H9 (cell line): Measurements from ENCODE around the gene EPHX1. TPM values are rescaled to one million over a fixed set of nuclear protein-coding genes. Genes with fewer than 3 reads are reported as not detected.
"Not testable (repeated sequence)": the region's sequence is repeated elsewhere in the genome, so short reads cannot be mapped to it uniquely, and the experiment has no call there.

ENCODE experiments used
- DNase-seq: peaks from one replicate; pipeline ENCODE4 v3.0.0-alpha.2; 2017
- H2AFZ ChIP-seq: one replicate; pipeline ENCODE4 v1.6.1; 2013; ENCODE audit warnings: mild to moderate bottlenecking, low read length, control low read depth, moderate library complexity
- H2AK5ac ChIP-seq: 2 replicates; pipeline ENCODE4 v1.6.1; 2013; ENCODE audit warnings: low read length, control low read depth, mixed read lengths; ENCODE audit not compliant: insufficient read length
- H2BK120ac ChIP-seq: one replicate; pipeline ENCODE4 v1.6.1; 2013; ENCODE audit warnings: low read depth, mild to moderate bottlenecking, low read length, control low read depth, inconsistent platforms; ENCODE audit not compliant: poor library complexity, severe bottlenecking
- H2BK12ac ChIP-seq: 2 replicates; pipeline ENCODE4 v1.6.1; 2013; ENCODE audit warnings: low read length, control low read depth, mixed read lengths, low read depth; ENCODE audit not compliant: insufficient read length
- H2BK15ac ChIP-seq: 2 replicates; pipeline ENCODE4 v1.6.1; 2013; ENCODE audit warnings: low read depth, low read length, control low read depth
- H2BK20ac ChIP-seq: one replicate; pipeline ENCODE4 v1.6.1; 2013; ENCODE audit warnings: low read depth, mild to moderate bottlenecking, low read length, control low read depth, inconsistent platforms; ENCODE audit not compliant: poor library complexity, severe bottlenecking
- H2BK5ac ChIP-seq: 2 replicates; pipeline ENCODE4 v1.6.1; 2013; ENCODE audit warnings: low read length, control low read depth, mixed read lengths; ENCODE audit not compliant: insufficient read length
- H3K14ac ChIP-seq: 2 replicates; pipeline ENCODE4 v1.6.1; 2013; ENCODE audit warnings: low read length, control low read depth; ENCODE audit not compliant: insufficient read depth
- H3K18ac ChIP-seq: 2 replicates; pipeline ENCODE4 v1.6.1; 2013; ENCODE audit warnings: low read depth, mild to moderate bottlenecking, mixed read lengths, low read length, control low read depth; ENCODE audit not compliant: insufficient read length
- H3K23ac ChIP-seq: 2 replicates; pipeline ENCODE4 v1.6.1; 2013; ENCODE audit warnings: low read length, control low read depth, mixed read lengths, low read depth; ENCODE audit not compliant: insufficient read length
- H3K23me2 ChIP-seq: 2 replicates; pipeline ENCODE4 v1.6.1; 2013; ENCODE audit warnings: low read depth, mild to moderate bottlenecking, mixed read lengths, low read length, control low read depth; ENCODE audit not compliant: insufficient read length, poor library complexity, severe bottlenecking
- H3K27ac ChIP-seq: 2 replicates; pipeline ENCODE4 v1.5.1; 2013; ENCODE audit warnings: low read length, control low read depth, mixed read lengths, low read depth; ENCODE audit not compliant: insufficient read length
- H3K27me3 ChIP-seq: 2 replicates; pipeline ENCODE4 v1.6.1; 2013; ENCODE audit warnings: low read length, control low read depth, inconsistent platforms; ENCODE audit not compliant: insufficient read depth
- H3K4ac ChIP-seq: 2 replicates; pipeline ENCODE4 v1.6.1; 2013; ENCODE audit warnings: low read depth, mild to moderate bottlenecking, control low read depth, inconsistent platforms, low read length, moderate library complexity
- H3K4me1 ChIP-seq: 2 replicates; pipeline ENCODE4 v1.6.1; 2013; ENCODE audit warnings: low read length, control low read depth, inconsistent platforms; ENCODE audit not compliant: insufficient read depth
- H3K4me2 ChIP-seq: 2 replicates; pipeline ENCODE4 v1.6.1; 2013; ENCODE audit warnings: low read length, control low read depth, mixed read lengths; ENCODE audit not compliant: insufficient read length, insufficient read depth
- H3K56ac ChIP-seq: 2 replicates; pipeline ENCODE4 v1.6.1; 2013; ENCODE audit warnings: low read depth, mild to moderate bottlenecking, mixed read lengths, low read length, control low read depth; ENCODE audit not compliant: insufficient read length
- H3K79me1 ChIP-seq: 2 replicates; pipeline ENCODE4 v1.6.1; 2013; ENCODE audit warnings: low read depth, mild to moderate bottlenecking, moderate library complexity, low read length, control low read depth, inconsistent platforms; ENCODE audit not compliant: insufficient read depth, poor library complexity, severe bottlenecking
- H3K79me2 ChIP-seq: 2 replicates; pipeline ENCODE4 v1.6.1; 2013; ENCODE audit warnings: low read length, control low read depth, inconsistent platforms; ENCODE audit not compliant: insufficient read depth
- H3K9ac ChIP-seq: 2 replicates; pipeline ENCODE4 v1.6.1; 2013; ENCODE audit warnings: low read length, control low read depth, mixed read lengths; ENCODE audit not compliant: insufficient read length; ENCODE audit errors: extremely low read depth
- H3K9me3 ChIP-seq: one replicate; pipeline ENCODE4 v1.6.1; 2013; ENCODE audit warnings: low read depth, low read length, inconsistent platforms; ENCODE audit not compliant: control insufficient read depth
- H3T11ph ChIP-seq: one replicate; pipeline ENCODE4 v1.6.1; 2013; ENCODE audit warnings: mild to moderate bottlenecking, low read length, control low read depth, inconsistent platforms
- H4K20me1 ChIP-seq: one replicate; pipeline ENCODE4 v1.6.1; 2013; ENCODE audit not compliant: control insufficient read depth, insufficient read length, insufficient read depth
- H4K5ac ChIP-seq: 2 replicates; pipeline ENCODE4 v1.6.1; 2013; ENCODE audit warnings: low read depth, mild to moderate bottlenecking, mixed read lengths, low read length, control low read depth; ENCODE audit not compliant: insufficient read length
- H4K8ac ChIP-seq: replicated peaks from 2 replicates; pipeline ENCODE4 v1.6.1; 2013; ENCODE audit warnings: low read length, control low read depth, mixed read lengths, low read depth; ENCODE audit not compliant: insufficient read length
- H4K91ac ChIP-seq: 2 replicates; pipeline ENCODE4 v1.6.1; 2013; ENCODE audit warnings: low read depth, mild to moderate bottlenecking, moderate library complexity, mixed read lengths, low read length, control low read depth; ENCODE audit not compliant: insufficient read length
- H3K27ac Mint-ChIP-seq, 3 experiments: 2 replicates in 2 of 3; 3 replicates in 1 of 3; pipeline ENCODE4 v1.8.0; 2020 to 2021; ENCODE audit warnings: mixed read lengths in 3 of 3, mild to moderate bottlenecking in 1 of 3, moderate library complexity in 1 of 3
- H3K27me3 Mint-ChIP-seq: 2 replicates; pipeline ENCODE4 v1.8.0; 2021; ENCODE audit warnings: low read depth, mild to moderate bottlenecking, moderate library complexity, mixed read lengths
- H3K36me3 Mint-ChIP-seq, 3 experiments: 2 replicates in 2 of 3; 3 replicates in 1 of 3; pipeline ENCODE4 v1.8.0; 2020 to 2021; ENCODE audit warnings: low read depth in 3 of 3, mixed read lengths in 3 of 3; ENCODE audit not compliant: insufficient read depth in 1 of 3
- H3K4me1 Mint-ChIP-seq, 2 experiments: 2 replicates each; pipeline ENCODE4 v1.8.0; 2020; ENCODE audit warnings: mixed read lengths in 2 of 2
- H3K4me3 Mint-ChIP-seq, 2 experiments: 2 replicates in 1 of 2; 3 replicates in 1 of 2; pipeline ENCODE4 v1.8.0; 2020 to 2021; ENCODE audit warnings: mild to moderate bottlenecking in 2 of 2, mixed read lengths in 2 of 2, moderate library complexity in 1 of 2
- H3K9me3 Mint-ChIP-seq, 2 experiments: 2 replicates in 1 of 2; 3 replicates in 1 of 2; pipeline ENCODE4 v1.8.0; 2020; ENCODE audit warnings: mild to moderate bottlenecking in 2 of 2, mixed read lengths in 2 of 2, moderate library complexity in 1 of 2
- WGBS: extraction: QIAGEN DNeasy Blood & Tissue Kit; methylation state at CpG from one replicate; pipeline ENCODE4 v1.1.7; 2013; ENCODE audit warnings: missing lambda C conversion rate, low lambda C conversion rate, mixed read lengths; ENCODE audit not compliant: insufficient read length; ENCODE audit errors: extremely low coverage; 5-methylcytosine and 5-hydroxymethylcytosine counted together
- total RNA-seq: library from RNA; stranded (reverse); gene quantifications from 2 replicates; pipeline ENCODE4 v1.2.1, GENCODE V29; 2021
- TF ChIP-seq, protein P1 (sequence below): fragments of 200-600 bp; sonication (generic); conservative IDR thresholded peaks from 3 replicates; pipeline ENCODE4 v1.8.0; 2021; ENCODE audit warnings: antibody characterized with exemption, mild to moderate bottlenecking

Gene EPHX1
- total RNA-seq, 1 experiment from 2014 or later, result 40.6 TPM

DNA sequence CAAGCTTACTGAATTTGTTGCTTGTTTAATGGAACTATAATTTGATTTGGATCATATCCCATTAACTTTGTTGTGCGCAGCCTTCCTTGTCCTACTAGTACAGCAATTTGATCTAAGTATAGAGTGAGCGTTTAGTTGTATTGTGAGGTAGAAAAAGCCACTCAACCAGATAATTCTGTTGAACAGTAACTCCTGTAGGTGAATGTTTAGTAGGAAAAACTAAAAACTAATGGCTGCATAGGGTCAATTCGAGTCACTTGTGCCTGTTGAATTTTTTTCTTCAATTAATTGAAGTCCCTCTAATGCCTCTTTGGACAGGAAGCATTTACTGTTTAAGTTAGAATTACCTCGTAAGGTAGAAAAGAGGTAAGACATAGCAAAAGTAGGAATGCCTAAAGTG lies 15.0 kb upstream of the EPHX1 start:
- H3K9me3 ChIP-seq, result peaks cover 15% of the 10 kb centered on the region
- H3K14ac ChIP-seq, result no peak overlapping the region
- H4K5ac ChIP-seq, result no peak overlapping the region
- Mint-ChIP-seq H3K36me3 (peaks cover 65 to 74% (median 70%) of the 10 kb centered on the region in 3 experiments), H3K27me3 (no peaks in the 10 kb centered on the region; the same call in none of the 2 replicates), H3K4me1 (no peaks in the 10 kb centered on the region), H3K4me3 (no peak overlapping the region), H3K27ac (no peak overlapping the region), H3K9me3 (peaks cover 47 to 48% of the 10 kb centered on the region in 2 experiments)
- H3K79me1 ChIP-seq, result no peaks in the 10 kb centered on the region
- H2AFZ ChIP-seq, result no peak overlapping the region
- no peak overlapping the region for H2BK12ac ChIP-seq
- no peak overlapping the region for H3K27ac ChIP-seq
- H3K79me2 ChIP-seq, result no peaks in the 10 kb centered on the region
- no peaks in the 10 kb centered on the region for H4K20me1 ChIP-seq
- no peak overlapping the region for H3K4ac ChIP-seq
- no peaks in the 10 kb centered on the region for H3K4me1 ChIP-seq
- no peak overlapping the region for H2BK15ac ChIP-seq
- no CpG with 5 or more reads among the region's 4 CpGs for WGBS
- H3K9ac ChIP-seq, result no peak overlapping the region
- no peak overlapping the region for H4K91ac ChIP-seq
- DNase-seq, result no peak
- H3K23ac ChIP-seq, result no peak overlapping the region
- no peak overlapping the region for H3K56ac ChIP-seq
- no peak overlapping the region for H3K4me2 ChIP-seq
- no peak overlapping the region for H3K18ac ChIP-seq
- H2AK5ac ChIP-seq, result no peak overlapping the region
- H4K8ac ChIP-seq, result no peak overlapping the region
- H3T11ph ChIP-seq, result no peak overlapping the region
- no peak overlapping the region for H2BK20ac ChIP-seq
- TF ChIP-seq, protein P1, sequence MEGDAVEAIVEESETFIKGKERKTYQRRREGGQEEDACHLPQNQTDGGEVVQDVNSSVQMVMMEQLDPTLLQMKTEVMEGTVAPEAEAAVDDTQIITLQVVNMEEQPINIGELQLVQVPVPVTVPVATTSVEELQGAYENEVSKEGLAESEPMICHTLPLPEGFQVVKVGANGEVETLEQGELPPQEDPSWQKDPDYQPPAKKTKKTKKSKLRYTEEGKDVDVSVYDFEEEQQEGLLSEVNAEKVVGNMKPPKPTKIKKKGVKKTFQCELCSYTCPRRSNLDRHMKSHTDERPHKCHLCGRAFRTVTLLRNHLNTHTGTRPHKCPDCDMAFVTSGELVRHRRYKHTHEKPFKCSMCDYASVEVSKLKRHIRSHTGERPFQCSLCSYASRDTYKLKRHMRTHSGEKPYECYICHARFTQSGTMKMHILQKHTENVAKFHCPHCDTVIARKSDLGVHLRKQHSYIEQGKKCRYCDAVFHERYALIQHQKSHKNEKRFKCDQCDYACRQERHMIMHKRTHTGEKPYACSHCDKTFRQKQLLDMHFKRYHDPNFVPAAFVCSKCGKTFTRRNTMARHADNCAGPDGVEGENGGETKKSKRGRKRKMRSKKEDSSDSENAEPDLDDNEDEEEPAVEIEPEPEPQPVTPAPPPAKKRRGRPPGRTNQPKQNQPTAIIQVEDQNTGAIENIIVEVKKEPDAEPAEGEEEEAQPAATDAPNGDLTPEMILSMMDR, result no peak
- no peaks in the 10 kb centered on the region for H3K27me3 ChIP-seq
- no peak overlapping the region for H2BK5ac ChIP-seq
- no peak overlapping the region for H2BK120ac ChIP-seq
- H3K23me2 ChIP-seq, result no peaks in the 10 kb centered on the region

GRCh38 chr1:225796097-225796496 lies 13.8 kb upstream of the EPHX1 start:
- not testable (repeated sequence) for H3K27ac ChIP-seq, H3K4me1 ChIP-seq, H4K20me1 ChIP-seq, H3K14ac ChIP-seq, H3K4me1 Mint-ChIP-seq, H3K4ac ChIP-seq, H3K27ac Mint-ChIP-seq, H3K27me3 ChIP-seq, H3K27me3 Mint-ChIP-seq, H3T11ph ChIP-seq, H2BK5ac ChIP-seq, DNase-seq, H2BK20ac ChIP-seq, H3K23me2 ChIP-seq, H3K79me2 ChIP-seq, H2AK5ac ChIP-seq, H3K4me2 ChIP-seq, H3K56ac ChIP-seq, H3K79me1 ChIP-seq, H2BK12ac ChIP-seq, H4K91ac ChIP-seq, H4K8ac ChIP-seq, H2BK120ac ChIP-seq, H2AFZ ChIP-seq, H2BK15ac ChIP-seq, H3K18ac ChIP-seq, H4K5ac ChIP-seq, H3K23ac ChIP-seq, H3K9ac ChIP-seq, H3K4me3 Mint-ChIP-seq
- Mint-ChIP-seq H3K36me3 (peaks cover 62 to 74% (median 65%) of the 10 kb centered on the region in 3 experiments), H3K9me3 (peaks cover 42 to 44% of the 10 kb centered on the region in 2 experiments)
- WGBS, result no CpG with 5 or more reads among the region's 18 CpGs
- peaks cover 15% of the 10 kb centered on the region for H3K9me3 ChIP-seq
